Neural progenitor cell (in vitro differentiated cells): ENCODE results near the gene TMEM154.

Experiments used
- EZH2 ChIP-seq: fragments of 200-600 bp; sonication (generic); IDR thresholded peaks from 2 replicates; pipeline ENCODE4 v1.6.1; 2017; ENCODE audit warnings: antibody characterized with exemption, mild to moderate bottlenecking, moderate library complexity
- EZH2phosphoT487 ChIP-seq: fragments of 200-600 bp; sonication (generic); IDR thresholded peaks from 2 replicates; pipeline ENCODE4 v1.6.1; 2017; ENCODE audit warnings: antibody characterized with exemption
- TF ChIP-seq, protein P1 (sequence below): fragments of 200-600 bp; sonication (generic); IDR thresholded peaks from 2 replicates; pipeline ENCODE4 v1.5.1; 2017; ENCODE audit warnings: antibody characterized with exemption, mild to moderate bottlenecking

DNA sequence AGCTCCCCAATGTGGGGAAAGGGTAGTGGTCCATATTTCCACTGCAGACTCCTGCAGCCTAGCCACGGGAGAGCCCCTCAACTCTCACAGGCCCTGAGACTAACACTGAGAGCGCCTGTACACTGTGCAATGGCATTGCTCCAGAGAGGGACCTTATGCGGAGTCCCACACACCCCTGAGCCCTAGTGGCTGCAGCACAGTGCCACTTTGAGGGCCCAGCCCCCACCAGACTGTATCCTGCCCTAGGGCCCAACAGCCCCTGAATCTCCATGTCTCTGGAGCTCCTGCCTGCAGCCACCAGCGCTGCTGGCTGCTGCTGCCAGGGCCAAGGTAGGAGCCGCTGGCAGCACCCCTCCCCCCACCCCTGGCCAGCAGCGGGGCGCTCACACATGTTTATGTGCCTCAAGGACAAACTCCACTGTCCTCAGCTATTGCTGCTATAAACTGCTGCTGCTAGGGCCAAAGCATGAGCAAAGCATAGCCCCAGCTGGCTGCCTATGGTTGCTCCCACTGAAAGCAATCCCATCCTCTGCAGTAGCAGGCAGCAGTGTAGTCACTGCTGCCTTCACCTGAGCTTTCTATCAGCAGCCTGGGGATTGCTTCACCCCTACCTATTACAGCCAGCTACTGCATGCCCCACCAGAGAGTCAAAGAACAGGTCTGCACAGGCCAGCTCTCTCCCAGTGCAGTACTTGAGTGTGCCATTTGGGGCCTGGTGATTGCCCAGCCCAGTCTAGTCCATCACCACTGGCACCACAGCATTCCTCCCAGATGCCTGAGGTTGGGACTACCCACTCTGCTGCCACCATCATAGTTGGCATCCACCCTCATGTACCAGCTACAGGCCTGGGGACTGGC is 24.3 kb downstream of the TMEM154 start:
- TF ChIP-seq, protein P1, sequence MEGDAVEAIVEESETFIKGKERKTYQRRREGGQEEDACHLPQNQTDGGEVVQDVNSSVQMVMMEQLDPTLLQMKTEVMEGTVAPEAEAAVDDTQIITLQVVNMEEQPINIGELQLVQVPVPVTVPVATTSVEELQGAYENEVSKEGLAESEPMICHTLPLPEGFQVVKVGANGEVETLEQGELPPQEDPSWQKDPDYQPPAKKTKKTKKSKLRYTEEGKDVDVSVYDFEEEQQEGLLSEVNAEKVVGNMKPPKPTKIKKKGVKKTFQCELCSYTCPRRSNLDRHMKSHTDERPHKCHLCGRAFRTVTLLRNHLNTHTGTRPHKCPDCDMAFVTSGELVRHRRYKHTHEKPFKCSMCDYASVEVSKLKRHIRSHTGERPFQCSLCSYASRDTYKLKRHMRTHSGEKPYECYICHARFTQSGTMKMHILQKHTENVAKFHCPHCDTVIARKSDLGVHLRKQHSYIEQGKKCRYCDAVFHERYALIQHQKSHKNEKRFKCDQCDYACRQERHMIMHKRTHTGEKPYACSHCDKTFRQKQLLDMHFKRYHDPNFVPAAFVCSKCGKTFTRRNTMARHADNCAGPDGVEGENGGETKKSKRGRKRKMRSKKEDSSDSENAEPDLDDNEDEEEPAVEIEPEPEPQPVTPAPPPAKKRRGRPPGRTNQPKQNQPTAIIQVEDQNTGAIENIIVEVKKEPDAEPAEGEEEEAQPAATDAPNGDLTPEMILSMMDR = no peak
- TF ChIP-seq EZH2phosphoT487 (no peak), EZH2 (no peak)
